Activated CD8-positive, alpha-beta T cell treated with anti-CD3 and anti-CD28 coated beads, Interleukin-2, amount 10 ng/mL, durations not matched to agents 7 days and 5 days (primary cell): ENCODE measurements around the gene KCNAB2. TPM values are rescaled to one million over a fixed set of nuclear protein-coding genes. Genes with fewer than 3 reads are reported as not detected.

Source experiments
- ATAC-seq: fragments of 150-1000 bp; cut with Tn5 transposase; one replicate; pipeline ENCODE4 v1.10.0; 2021; ENCODE audit warnings: moderate library complexity
- CTCF ChIA-PET: fragments of 350-600 bp; sonication (Branson Sonifier 250); formaldehyde crosslinking; loops from one replicate; lab custom pipeline; 2021; ENCODE audit warnings: antibody characterized with exemption; lab: Charles Lee
- POLR2A ChIA-PET: fragments of 350-600 bp; sonication (Branson Sonifier 250); formaldehyde crosslinking; loops from one replicate; lab custom pipeline; 2021; ENCODE audit warnings: antibody characterized with exemption; lab: Charles Lee
- DNase-seq: peaks from one replicate; pipeline ENCODE4 v3.0.0-alpha.2; 2020
- H3K27ac Mint-ChIP-seq: one replicate; pipeline ENCODE4 v1.8.0; 2021; ENCODE audit warnings: mild to moderate bottlenecking, mixed read lengths
- H3K27me3 Mint-ChIP-seq: one replicate; pipeline ENCODE4 v1.8.0; 2021; ENCODE audit warnings: low read depth, mixed read lengths
- H3K36me3 Mint-ChIP-seq: one replicate; pipeline ENCODE4 v1.8.0; 2021; ENCODE audit warnings: low read depth, mixed read lengths
- H3K4me1 Mint-ChIP-seq: one replicate; pipeline ENCODE4 v1.8.0; 2021; ENCODE audit warnings: low read depth, mixed read lengths
- H3K4me3 Mint-ChIP-seq: one replicate; pipeline ENCODE4 v1.8.0; 2021; ENCODE audit warnings: mild to moderate bottlenecking, mixed read lengths
- H3K9me3 Mint-ChIP-seq: one replicate; pipeline ENCODE4 v1.8.0; 2022; ENCODE audit warnings: mixed read lengths; ENCODE audit not compliant: insufficient read depth
- total RNA-seq, 2 experiments: library from RNA; stranded (reverse); gene quantifications; one replicate each; pipeline ENCODE4 v1.2.3, GENCODE V29; 2021

KCNAB2 gene
- total RNA-seq, 2 experiments from 2014 or later: 343 to 360 TPM

DNA sequence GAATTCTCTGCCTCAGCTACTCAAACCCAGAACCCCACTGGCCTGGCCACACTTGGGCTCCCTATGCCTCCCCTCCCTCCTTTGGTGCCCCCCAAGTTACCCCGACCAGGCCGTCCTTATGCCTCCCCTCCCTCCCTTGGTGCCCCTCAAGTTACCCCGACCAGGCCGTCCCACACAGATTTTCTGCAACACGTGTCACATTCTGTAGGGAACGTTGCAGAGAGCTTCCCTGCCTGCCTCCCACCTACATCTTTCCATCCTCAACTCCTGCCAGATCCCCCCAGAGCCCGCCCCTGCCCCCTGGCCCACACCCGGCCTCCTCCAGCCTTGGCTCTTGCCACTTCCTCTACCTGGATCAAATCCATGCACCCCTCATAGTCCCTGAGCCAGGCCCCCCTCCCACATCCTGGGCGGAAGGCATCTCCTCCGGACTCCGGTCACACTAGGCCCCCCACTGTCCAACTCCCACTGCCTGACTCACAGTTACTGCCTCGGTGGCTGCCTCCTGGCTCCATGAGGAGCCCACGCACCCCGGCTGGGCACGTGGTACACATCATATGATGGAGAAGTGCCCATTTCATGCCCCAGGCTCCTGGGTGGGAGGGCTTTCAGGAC lies 41.2 kb downstream of the KCNAB2 start:
- H3K36me3 Mint-ChIP-seq: peaks cover 46% of the 10 kb centered on the region
- DNase-seq: no peak
- no peaks in the 10 kb centered on the region for H3K9me3 Mint-ChIP-seq
- POLR2A ChIA-PET: interaction anchor here (1.0 kb wide), 1 partner anchor 14 kb away, joined by 3 read pairs; no protein-coding TSS in a partner anchor
- no peaks in the 10 kb centered on the region for H3K4me1 Mint-ChIP-seq
- ATAC-seq: no peak
- H3K4me3 Mint-ChIP-seq: no peak overlapping the region
- CTCF ChIA-PET: no interaction called here
- H3K27me3 Mint-ChIP-seq: no peaks in the 10 kb centered on the region
- no peak overlapping the region for H3K27ac Mint-ChIP-seq

DNA sequence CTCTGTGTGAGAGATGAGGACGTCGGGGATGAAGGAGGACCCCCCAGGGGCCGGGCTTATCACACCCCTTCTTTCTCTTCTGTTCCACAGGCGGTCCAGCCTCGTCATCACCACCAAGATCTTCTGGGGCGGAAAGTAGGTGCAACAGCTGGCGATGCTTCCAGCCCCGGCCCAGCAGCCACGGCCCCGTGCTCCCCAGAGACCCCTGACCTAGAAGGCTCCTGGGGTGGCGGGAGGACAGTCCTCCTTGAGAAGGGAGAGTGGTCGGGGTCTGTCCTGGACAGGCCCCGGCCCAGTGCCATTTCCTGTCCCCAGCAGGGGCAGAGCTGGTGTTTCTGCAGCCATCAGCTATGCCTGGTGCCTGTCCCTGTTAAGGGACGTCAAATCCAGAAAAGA lies 41.7 kb downstream of the KCNAB2 start:
- Mint-ChIP-seq H3K36me3 (peaks cover 44% of the 10 kb centered on the region), H3K27me3 (no peaks in the 10 kb centered on the region)
- ATAC-seq: peak; percentile 28

DNA sequence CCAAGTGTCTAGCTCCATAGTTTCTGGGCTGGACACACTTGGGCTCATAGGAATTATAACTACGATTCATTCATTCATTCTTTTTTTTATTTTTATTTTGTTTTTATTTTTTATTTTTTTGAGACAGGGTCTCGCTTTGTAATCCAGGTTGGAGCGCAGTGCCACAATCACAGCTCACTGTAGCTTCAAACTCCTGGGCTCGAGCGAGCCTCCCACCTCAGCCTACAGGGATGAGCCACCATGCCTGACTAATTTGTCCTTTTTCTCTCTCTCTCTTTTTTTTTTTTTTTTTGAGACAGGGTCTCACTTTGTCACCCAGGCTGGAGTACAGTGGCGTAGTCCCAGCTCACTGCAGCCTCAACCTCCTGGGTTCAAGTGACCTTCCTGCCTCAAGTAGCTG lies 42.3 kb downstream of the KCNAB2 start:
- H3K9me3 Mint-ChIP-seq: no peaks in the 10 kb centered on the region
- ChIA-PET POLR2A (no interaction called here), CTCF (no interaction called here)
- no peak overlapping the region for H3K27ac Mint-ChIP-seq
- H3K4me1 Mint-ChIP-seq: no peaks in the 10 kb centered on the region
- no peak for ATAC-seq
- H3K4me3 Mint-ChIP-seq: no peak overlapping the region
- H3K36me3 Mint-ChIP-seq: peaks cover 42% of the 10 kb centered on the region
- DNase-seq: no peak
- no peaks in the 10 kb centered on the region for H3K27me3 Mint-ChIP-seq

More for the DNA sequence above, 41.7 kb downstream of the KCNAB2 start:
- H3K27ac Mint-ChIP-seq: no peak overlapping the region
- no peak for DNase-seq
- H3K4me3 Mint-ChIP-seq: no peak overlapping the region
- ChIA-PET POLR2A (no interaction called here), CTCF (no interaction called here)
- no peaks in the 10 kb centered on the region for H3K4me1 Mint-ChIP-seq
- no peaks in the 10 kb centered on the region for H3K9me3 Mint-ChIP-seq

DNA sequence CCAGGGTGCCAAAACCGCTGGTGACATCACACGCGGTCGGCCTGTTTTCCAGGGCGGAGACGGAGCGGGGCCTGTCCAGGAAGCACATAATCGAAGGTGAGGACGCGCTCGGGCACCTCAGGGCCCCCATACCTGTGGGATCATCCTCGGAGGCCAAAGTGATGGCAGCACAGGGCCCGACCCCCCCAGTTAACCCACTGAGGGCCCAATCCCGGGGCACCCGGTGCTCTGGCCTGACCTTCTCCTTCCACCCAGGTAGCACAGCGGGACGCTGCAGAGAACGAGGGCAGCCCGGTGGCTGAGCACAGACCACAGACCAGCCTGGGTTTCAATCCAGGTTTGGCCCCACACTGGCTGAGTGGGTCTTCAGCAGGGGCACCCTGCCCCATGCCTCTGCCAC lies 43.3 kb downstream of the KCNAB2 start:
- ATAC-seq: no peak
- H3K27me3 Mint-ChIP-seq: no peaks in the 10 kb centered on the region

GRCh38 chr1:6090288-6090687 lies 44.6 kb downstream of the KCNAB2 start:
- ChIA-PET POLR2A (no interaction called here), CTCF (no interaction called here)
- ATAC-seq (no peak), DNase-seq (no peak)
- H3K27ac Mint-ChIP-seq: no peak overlapping the region
- no peaks in the 10 kb centered on the region for H3K4me1 Mint-ChIP-seq
- H3K36me3 Mint-ChIP-seq: peaks cover 40% of the 10 kb centered on the region
- H3K9me3 Mint-ChIP-seq: no peaks in the 10 kb centered on the region
- no peaks in the 10 kb centered on the region for H3K27me3 Mint-ChIP-seq
- no peak overlapping the region for H3K4me3 Mint-ChIP-seq

More for the DNA sequence above, 43.3 kb downstream of the KCNAB2 start:
- no peak for DNase-seq
- H3K9me3 Mint-ChIP-seq: no peaks in the 10 kb centered on the region
- ChIA-PET CTCF (no interaction called here), POLR2A (no interaction called here)
- no peak overlapping the region for H3K27ac Mint-ChIP-seq
- no peak overlapping the region for H3K4me3 Mint-ChIP-seq
- H3K4me1 Mint-ChIP-seq: no peaks in the 10 kb centered on the region
- peaks cover 42% of the 10 kb centered on the region for H3K36me3 Mint-ChIP-seq

DNA sequence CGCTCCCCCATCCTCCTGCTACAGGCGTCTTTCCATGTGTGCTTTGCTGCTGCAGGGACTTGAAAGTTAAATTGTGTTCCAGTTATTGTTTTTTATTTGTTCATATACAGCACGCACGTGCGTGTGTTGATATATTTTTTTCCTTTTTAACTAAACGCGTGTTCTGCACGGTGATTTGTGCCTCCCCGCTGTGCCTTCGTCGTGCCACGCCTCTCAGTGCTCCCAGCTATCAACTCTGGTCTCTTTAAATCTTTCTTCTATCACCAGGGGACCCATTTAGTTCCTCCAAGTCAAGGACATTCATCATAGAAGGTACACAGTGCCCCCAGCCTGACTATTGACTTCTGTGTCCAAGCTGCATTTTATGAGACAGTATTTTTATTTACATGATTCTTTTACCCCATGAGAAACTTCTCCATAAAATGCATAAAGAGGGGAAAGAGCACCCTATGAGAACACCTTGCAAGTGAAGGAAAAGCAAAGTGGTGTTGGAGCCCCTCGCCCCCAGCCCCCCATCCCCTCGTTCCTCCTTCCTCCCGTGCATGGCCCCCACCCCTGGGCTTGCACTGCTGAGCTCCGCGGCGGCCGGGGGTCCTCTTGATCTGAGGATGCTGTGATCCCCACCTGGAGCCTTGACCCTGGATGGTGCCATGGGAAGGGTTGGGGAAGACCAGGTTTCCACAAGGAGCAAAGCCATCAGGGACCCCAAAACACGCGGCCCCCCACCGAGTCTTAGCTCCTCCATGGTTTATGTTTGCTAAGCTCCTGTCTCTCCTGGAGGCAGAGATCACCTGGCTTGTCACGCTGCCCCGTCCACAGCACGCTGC lies 45.5 kb downstream of the KCNAB2 start:
- Mint-ChIP-seq H3K9me3 (no peaks in the 10 kb centered on the region), H3K27ac (no peak overlapping the region), H3K36me3 (peaks cover 36% of the 10 kb centered on the region), H3K4me3 (no peak overlapping the region), H3K27me3 (no peaks in the 10 kb centered on the region), H3K4me1 (no peaks in the 10 kb centered on the region)
- ATAC-seq (no peak), DNase-seq (no peak)
- POLR2A ChIA-PET: no interaction called here
- CTCF ChIA-PET: no interaction called here

GRCh38 chr1:6091823-6092109 lies 46.1 kb downstream of the KCNAB2 start:
- DNase-seq (no peak), ATAC-seq (no peak)
- no peaks in the 10 kb centered on the region for H3K9me3 Mint-ChIP-seq
- no peak overlapping the region for H3K27ac Mint-ChIP-seq
- no peaks in the 10 kb centered on the region for H3K4me1 Mint-ChIP-seq
- ChIA-PET CTCF (no interaction called here), POLR2A (no interaction called here)
- H3K36me3 Mint-ChIP-seq: peaks cover 33% of the 10 kb centered on the region
- H3K27me3 Mint-ChIP-seq: no peaks in the 10 kb centered on the region
- no peak overlapping the region for H3K4me3 Mint-ChIP-seq

DNA sequence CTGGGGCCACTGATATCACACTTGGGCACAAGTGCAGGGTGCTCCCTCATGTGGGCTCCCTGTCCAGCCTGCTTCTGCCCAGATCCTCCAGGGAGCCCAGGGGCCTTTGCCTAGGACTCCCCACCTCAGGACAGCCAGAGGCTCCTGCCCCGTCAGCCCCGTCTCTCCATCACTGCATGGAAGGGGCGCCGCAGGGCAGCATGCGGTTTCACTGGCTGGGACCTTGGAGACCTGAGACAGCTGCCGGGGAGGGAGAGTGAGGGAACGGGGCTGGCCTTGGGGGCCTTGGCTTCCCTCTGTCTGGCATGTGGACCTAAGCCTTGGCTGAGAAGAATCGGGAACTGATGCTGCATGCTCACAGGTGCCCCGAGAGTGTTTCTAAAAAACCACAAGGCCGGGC lies 46.5 kb downstream of the KCNAB2 start:
- Mint-ChIP-seq H3K27me3 (no peaks in the 10 kb centered on the region), H3K9me3 (no peaks in the 10 kb centered on the region), H3K36me3 (peaks cover 32% of the 10 kb centered on the region), H3K4me1 (no peaks in the 10 kb centered on the region), H3K4me3 (no peak overlapping the region), H3K27ac (no peak overlapping the region)
- ATAC-seq (no peak), DNase-seq (no peak)
- CTCF ChIA-PET: no interaction called here
- POLR2A ChIA-PET: no interaction called here

GRCh38 chr1:6093071-6093470 lies 47.4 kb downstream of the KCNAB2 start:
- no peaks in the 10 kb centered on the region for H3K9me3 Mint-ChIP-seq
- CTCF ChIA-PET: no interaction called here
- POLR2A ChIA-PET: no interaction called here
- no peak for ATAC-seq
- no peak overlapping the region for H3K4me3 Mint-ChIP-seq
- no peak for DNase-seq
- H3K36me3 Mint-ChIP-seq: peaks cover 38% of the 10 kb centered on the region
- H3K4me1 Mint-ChIP-seq: no peaks in the 10 kb centered on the region
- no peak overlapping the region for H3K27ac Mint-ChIP-seq
- no peaks in the 10 kb centered on the region for H3K27me3 Mint-ChIP-seq

- H3K9me3 Mint-ChIP-seq: no peaks in the 10 kb centered on the region
- no peaks in the 10 kb centered on the region for H3K27me3 Mint-ChIP-seq
- H3K36me3 Mint-ChIP-seq: peaks cover 43% of the 10 kb centered on the region
- no peaks in the 10 kb centered on the region for H3K4me1 Mint-ChIP-seq
- ATAC-seq: no peak
- POLR2A ChIA-PET: no interaction called here
- CTCF ChIA-PET: no interaction called here
- H3K4me3 Mint-ChIP-seq: no peak overlapping the region
- H3K27ac Mint-ChIP-seq: no peak overlapping the region
- no peak for DNase-seq
Measured at GRCh38 chr1:6093611-6094010, 47.9 kb downstream of the KCNAB2 start.

DNA sequence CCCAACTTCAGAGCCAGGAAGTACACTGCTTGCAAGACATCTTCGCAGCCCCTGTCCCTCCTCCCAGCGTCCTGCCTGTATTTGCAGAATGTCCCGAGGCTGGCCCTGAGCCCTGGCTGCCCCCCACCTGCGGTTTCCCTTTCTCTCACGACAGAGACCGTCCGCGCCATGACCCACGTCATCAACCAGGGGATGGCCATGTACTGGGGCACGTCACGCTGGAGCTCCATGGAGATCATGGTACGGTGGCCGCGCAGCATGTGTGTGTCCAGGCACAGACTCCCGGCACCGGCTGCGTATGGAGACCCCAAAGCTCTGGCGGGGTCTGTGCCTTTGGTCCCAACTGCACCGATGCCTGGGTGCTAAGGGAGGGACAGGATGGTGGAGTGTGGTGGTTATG lies 48.6 kb downstream of the KCNAB2 start:
- CTCF ChIA-PET: no interaction called here
- Mint-ChIP-seq H3K4me1 (no peaks in the 10 kb centered on the region), H3K4me3 (no peak overlapping the region), H3K36me3 (peaks cover 43% of the 10 kb centered on the region), H3K27ac (no peak overlapping the region), H3K27me3 (no peaks in the 10 kb centered on the region), H3K9me3 (no peaks in the 10 kb centered on the region)
- no peak for ATAC-seq
- no peak for DNase-seq
- POLR2A ChIA-PET: interaction anchor here (0.6 kb wide), 1 partner anchor 1042 kb away, joined by 6 read pairs; no protein-coding TSS in a partner anchor

GRCh38 chr1:6094801-6095505 lies 49.3 kb downstream of the KCNAB2 start:
- Mint-ChIP-seq H3K27me3 (no peaks in the 10 kb centered on the region), H3K36me3 (peaks cover 42% of the 10 kb centered on the region), H3K27ac (no peak overlapping the region), H3K4me3 (no peak overlapping the region), H3K9me3 (no peaks in the 10 kb centered on the region), H3K4me1 (no peaks in the 10 kb centered on the region)
- ATAC-seq: no peak
- ChIA-PET POLR2A (interaction anchor here (0.6 kb wide), 1 partner anchor 1042 kb away, joined by 6 read pairs; no protein-coding TSS in a partner anchor), CTCF (no interaction called here)
- DNase-seq: no peak
